AG09319 (cell line): ENCODE measurements around the gene CCDC192.

Experiments
- DNase-seq: peaks from one replicate; pipeline ENCODE4 v3.0.0-alpha.2; 2010; ENCODE audit warnings: low read depth; ENCODE audit errors: extremely low read depth
- TF ChIP-seq, protein P1 (sequence below): IDR thresholded peaks from 2 replicates; pipeline ENCODE4 v1.5.1; 2011; ENCODE audit warnings: low read depth, mild to moderate bottlenecking, inconsistent platforms, low read length, moderate library complexity

Gene CCDC192

DNA sequence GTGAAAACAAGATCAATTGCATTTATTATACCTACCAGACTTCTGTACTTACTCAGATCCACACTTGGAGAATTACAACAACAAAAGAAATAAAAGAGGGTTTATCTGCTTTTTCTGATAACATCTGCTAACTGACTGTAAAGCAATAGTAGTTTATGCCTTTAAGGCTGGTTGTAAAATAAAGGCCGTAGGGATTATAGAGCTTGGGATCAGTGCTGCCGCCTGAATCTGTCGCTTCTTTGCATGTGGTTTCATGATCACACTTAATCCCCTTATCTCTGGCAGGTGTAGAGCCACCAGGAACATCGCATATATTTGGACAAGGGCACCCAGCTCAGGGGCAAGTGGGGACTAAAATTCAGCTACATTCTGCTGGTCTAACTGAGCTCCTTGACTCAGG, 146.7 kb downstream of the CCDC192 start:
- DNase-seq: no peak
- TF ChIP-seq, protein P1, sequence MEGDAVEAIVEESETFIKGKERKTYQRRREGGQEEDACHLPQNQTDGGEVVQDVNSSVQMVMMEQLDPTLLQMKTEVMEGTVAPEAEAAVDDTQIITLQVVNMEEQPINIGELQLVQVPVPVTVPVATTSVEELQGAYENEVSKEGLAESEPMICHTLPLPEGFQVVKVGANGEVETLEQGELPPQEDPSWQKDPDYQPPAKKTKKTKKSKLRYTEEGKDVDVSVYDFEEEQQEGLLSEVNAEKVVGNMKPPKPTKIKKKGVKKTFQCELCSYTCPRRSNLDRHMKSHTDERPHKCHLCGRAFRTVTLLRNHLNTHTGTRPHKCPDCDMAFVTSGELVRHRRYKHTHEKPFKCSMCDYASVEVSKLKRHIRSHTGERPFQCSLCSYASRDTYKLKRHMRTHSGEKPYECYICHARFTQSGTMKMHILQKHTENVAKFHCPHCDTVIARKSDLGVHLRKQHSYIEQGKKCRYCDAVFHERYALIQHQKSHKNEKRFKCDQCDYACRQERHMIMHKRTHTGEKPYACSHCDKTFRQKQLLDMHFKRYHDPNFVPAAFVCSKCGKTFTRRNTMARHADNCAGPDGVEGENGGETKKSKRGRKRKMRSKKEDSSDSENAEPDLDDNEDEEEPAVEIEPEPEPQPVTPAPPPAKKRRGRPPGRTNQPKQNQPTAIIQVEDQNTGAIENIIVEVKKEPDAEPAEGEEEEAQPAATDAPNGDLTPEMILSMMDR: no peak

DNA sequence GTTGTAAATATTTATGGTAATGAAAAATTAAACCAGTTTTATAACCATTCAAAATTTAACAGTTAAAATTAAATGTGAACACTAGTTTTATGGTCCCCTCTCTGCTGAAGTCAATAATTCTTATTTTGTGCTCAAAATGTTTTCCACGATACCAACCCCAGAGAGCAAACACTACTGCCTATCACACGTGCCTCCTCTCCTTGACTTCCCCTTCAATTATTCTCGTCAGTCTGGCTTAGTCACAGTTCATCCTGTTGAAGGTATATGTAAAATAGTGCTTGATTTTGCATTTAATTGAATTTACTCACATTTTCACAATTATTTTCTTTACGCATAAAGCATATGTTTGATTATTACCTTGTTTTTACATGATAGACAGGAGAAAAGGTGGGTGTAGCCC, 148.8 kb downstream of the CCDC192 start:
- TF ChIP-seq, protein P1: no peak
- no peak for DNase-seq

DNA sequence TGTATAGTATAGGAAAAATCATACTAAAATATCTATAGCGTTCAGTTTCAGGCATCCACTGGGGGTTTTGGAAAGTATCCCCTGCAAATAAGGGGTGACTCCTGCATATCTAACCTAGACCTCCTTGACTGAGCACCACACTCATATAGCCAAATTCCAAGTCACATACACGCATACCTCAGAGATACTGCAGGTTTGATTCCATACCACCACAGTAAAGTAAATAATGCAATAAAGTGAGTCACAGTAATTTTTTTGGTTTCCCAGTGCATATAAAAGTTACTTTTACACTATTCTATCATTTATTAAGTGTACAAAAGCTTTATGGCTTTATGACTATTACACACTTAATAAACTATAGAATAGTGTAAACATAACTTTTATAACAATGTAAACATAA, 151.3 kb downstream of the CCDC192 start:
- TF ChIP-seq, protein P1: no peak
- no peak for DNase-seq

DNA sequence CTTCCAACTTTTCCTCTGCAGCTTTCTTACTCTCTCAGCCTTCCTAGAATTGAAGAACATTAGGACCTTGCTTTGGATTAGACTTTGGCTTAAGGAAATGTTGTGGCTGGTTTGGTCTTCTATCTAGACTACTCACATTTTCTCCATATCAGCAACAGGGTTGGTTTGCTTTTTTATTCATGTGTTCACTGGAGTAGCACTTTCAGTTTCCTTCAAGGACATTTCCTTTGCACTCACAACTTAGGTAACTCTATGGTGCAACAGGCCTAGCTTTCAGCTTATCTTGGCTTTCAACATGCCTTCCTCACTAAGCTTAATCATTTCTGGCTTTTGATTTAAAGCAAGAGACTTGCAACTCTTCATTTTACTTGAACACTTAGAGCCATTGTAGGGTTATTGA, 153.1 kb downstream of the CCDC192 start:
- DNase-seq: no peak
- TF ChIP-seq, protein P1: no peak

DNA sequence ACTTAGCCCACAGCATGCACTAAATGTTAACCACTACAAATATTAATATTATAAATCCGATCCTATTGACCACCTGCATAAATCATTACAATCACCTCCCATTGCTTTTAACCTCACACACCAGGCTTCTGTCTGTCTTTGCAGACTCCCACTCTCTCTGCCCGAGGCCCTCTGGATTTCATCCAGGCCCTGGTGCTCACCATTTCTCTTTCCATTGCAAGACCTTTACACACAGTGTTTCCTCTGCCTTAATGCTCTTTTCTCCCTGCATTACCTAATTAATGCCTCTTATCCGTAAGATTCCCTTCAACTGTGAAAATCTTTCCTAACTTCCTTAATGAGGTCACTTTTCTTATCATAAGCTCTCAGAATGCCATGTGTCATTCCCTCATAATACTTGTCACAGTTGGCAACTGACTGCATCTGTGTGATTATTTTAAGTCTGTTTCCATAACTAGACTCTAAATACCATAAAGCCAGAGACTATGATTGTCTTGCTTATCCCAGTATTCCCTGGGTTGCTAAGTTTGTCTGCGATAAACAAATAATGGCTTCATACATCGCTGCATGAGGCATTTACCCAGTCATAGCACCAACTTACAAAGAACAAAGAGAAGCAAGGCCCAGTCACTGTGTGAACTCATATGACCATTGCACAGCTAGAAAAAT, 155.1 kb downstream of the CCDC192 start:
- TF ChIP-seq, protein P1: no peak
- no peak for DNase-seq

DNA sequence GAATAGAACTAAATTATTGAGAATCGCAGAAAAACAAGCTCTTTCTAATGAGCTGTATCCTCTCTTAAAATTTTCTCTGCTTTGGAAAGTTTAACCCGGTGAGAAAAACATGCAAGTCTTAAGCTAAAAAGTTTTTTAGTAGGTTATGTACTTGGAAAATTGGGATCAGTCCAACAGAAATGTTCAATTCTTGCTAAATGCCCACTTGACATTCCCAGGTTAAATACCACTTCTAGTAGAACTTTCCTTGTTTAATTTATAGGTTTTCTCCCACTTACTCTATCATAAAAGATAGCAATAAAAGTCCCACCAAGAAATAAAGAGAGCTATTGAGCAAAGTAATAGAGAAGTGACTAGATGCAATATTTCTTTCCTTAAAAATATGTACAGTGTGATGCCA, 157.1 kb downstream of the CCDC192 start:
- TF ChIP-seq, protein P1: no peak
- DNase-seq: no peak

DNA sequence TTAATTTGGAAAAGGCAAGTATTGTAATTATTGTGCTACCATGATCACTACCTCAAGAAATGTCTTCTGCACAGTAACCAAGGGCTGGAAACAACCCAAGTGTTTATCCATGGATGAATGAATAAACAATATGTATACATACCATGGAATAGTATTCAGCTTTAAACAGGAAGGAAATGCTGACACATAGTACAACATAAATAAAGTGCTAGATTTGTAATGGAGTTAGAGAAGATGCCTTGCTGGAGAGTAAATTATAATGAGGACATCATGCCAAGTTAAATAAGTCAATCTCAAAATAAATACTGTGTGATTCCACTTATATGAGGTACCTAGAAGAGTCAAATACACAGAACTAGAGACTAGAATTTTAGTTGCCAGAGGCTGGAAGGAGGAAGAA, 160.0 kb downstream of the CCDC192 start:
- no peak for DNase-seq
- TF ChIP-seq, protein P1: no peak
